22Rv1 (cell line): Measurements from ENCODE around the gene BRME1.

ENCODE experiments used
- H3K27ac ChIP-seq: fragments of 450-650 bp; 2 replicates; pipeline ENCODE4 v1.5.1; 2017
- ZFX ChIP-seq: fragments of 450-650 bp; IDR thresholded peaks from 2 replicates; pipeline ENCODE4 v1.6.1; 2017; ENCODE audit warnings: antibody characterized with exemption, borderline replicate concordance
- TF ChIP-seq, protein P1 (sequence below): fragments of 450-650 bp; IDR thresholded peaks from 2 replicates; pipeline ENCODE4 v1.5.1; 2017; ENCODE audit warnings: mild to moderate bottlenecking

The BRME1 gene

DNA sequence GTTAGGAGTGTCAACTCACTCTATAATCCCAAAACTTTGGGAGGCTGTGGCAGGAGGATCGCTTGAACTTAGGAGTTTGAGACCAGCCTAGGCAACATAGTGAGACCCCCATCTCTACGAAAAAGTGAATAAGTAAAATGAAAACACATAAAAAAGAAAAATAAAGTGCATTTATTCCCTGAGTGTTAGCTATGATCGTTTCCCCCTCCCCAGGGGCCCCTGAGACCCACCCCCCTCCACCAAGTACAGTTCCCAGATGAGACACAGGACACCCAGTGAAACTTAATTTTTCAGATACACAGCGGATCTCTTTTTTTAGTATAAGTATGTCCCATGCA is 57.6 kb downstream of the BRME1 start:
- peak overlapping the region; percentile 98 for H3K27ac ChIP-seq
- TF ChIP-seq, protein P1, sequence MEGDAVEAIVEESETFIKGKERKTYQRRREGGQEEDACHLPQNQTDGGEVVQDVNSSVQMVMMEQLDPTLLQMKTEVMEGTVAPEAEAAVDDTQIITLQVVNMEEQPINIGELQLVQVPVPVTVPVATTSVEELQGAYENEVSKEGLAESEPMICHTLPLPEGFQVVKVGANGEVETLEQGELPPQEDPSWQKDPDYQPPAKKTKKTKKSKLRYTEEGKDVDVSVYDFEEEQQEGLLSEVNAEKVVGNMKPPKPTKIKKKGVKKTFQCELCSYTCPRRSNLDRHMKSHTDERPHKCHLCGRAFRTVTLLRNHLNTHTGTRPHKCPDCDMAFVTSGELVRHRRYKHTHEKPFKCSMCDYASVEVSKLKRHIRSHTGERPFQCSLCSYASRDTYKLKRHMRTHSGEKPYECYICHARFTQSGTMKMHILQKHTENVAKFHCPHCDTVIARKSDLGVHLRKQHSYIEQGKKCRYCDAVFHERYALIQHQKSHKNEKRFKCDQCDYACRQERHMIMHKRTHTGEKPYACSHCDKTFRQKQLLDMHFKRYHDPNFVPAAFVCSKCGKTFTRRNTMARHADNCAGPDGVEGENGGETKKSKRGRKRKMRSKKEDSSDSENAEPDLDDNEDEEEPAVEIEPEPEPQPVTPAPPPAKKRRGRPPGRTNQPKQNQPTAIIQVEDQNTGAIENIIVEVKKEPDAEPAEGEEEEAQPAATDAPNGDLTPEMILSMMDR = no peak
- TF ChIP-seq ZFX = no peak

GRCh38 chr19:13847407-13848339 is 58.2 kb downstream of the BRME1 start:
- TF ChIP-seq, protein P1 = 0 out of 2 replicates have a peak, but pooled peaks have one; percentile 5
- TF ChIP-seq ZFX = no peak
- H3K27ac ChIP-seq = peak overlapping the region; percentile 98

DNA sequence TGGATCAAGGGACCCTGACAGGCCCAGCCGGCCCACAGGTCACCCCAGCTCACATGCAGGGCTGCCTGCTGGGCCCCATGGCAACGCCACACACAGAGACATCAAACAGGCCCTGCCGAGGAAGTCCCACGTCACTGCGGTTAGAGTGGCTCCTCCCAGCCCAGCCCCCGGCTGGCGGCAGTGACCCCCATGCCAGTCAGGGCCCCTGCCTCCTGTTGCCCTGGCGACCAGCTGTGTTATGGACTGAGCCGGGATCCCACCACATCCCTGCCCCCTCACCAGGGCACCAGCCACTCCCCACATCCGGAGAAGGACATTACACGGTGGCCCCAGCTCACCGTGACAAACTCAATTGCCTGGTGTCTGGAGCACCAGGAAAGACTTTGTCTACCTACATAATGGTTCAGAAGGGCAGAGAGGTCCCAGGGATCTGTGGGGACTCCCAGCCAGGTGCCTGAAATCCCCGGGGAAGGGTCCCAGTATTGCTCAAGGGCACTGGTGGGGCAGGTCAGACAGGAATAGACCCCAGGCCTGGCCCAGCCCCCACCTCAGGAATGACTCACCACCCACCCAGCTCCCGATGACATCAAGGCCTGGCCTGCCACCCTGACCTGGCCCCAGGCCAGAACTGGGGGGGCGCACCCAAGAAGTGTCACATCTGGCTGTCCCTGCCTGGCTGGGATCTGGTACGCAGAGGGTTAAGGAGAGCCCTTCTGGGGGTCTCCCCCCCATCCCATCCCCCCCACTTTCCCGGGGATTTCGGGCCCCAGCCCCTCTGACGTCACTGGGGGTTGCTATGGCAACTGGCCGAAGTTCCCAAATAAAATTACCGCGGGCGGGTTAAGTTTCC is 59.1 kb downstream of the BRME1 start:
- TF ChIP-seq ZFX = no peak
- TF ChIP-seq, protein P1 = no peak
- peak overlapping the region; percentile 98 for H3K27ac ChIP-seq

- TF ChIP-seq, protein P1 = no peak
- no peak for TF ChIP-seq ZFX
Observed at GRCh38 chr19:13844130-13844631, 61.7 kb downstream of the BRME1 start.

GRCh38 chr19:13843104-13843921 is 62.6 kb downstream of the BRME1 start:
- peak overlapping the region; percentile 98 for H3K27ac ChIP-seq
- TF ChIP-seq ZFX = no peak
- TF ChIP-seq, protein P1 = no peak

More at GRCh38 chr19:13844130-13844631, 61.7 kb downstream of the BRME1 start:
- peak overlapping the region; percentile 98 for H3K27ac ChIP-seq

- peak overlapping the region; percentile 98 for H3K27ac ChIP-seq
- TF ChIP-seq, protein P1 = peak; percentile 34
- no peak for TF ChIP-seq ZFX
Observed at GRCh38 chr19:13842291-13843103, 63.4 kb downstream of the BRME1 start.
